Hematopoietic multipotent progenitor cell (in vitro differentiated cells): ENCODE measurements around the gene MLX. TPM values are rescaled to one million over a fixed set of nuclear protein-coding genes. Genes with fewer than 3 reads are reported as not detected.
"Not testable (repeated sequence)": the region's sequence is repeated elsewhere in the genome, so short reads cannot be mapped to it uniquely, and the experiment has no call there.

ENCODE experiments used
- DNase-seq, 3 donors: peaks; one replicate each; pipeline ENCODE4 v3.0.0-alpha.2; 2011 to 2015; ENCODE audit warnings: low read depth in 2 of 3, low spot score in 2 of 3
- total RNA-seq: library from RNA; depleted of rRNA; stranded (reverse); fragments of >200 nt; gene quantifications from one replicate; pipeline ENCODE4 v1.2.3, GENCODE V29; 2012

Gene MLX
- total RNA-seq, 1 donor, result 24.2 TPM

- DNase-seq, result peak in 2 of 3 donors; percentile 90 to 91
Measured at GRCh38 chr17:42536048-42536371, 30.9 kb upstream of the MLX start, which contains the start of gene NAGLU. TSS of gene NAGLU (plus strand) at chr17:42536241. CDS start at chr17:42536273, 32 bp downstream.

- DNase-seq, result peak in 2 of 3 donors; percentile 44 to 59
Measured at GRCh38 chr17:42536372-42537155, 30.3 kb upstream of the MLX start.

GRCh38 chr17:42537156-42537805, 29.6 kb upstream of the MLX start:
- no peak for DNase-seq

GRCh38 chr17:42537826-42538451, 29.0 kb upstream of the MLX start:
- no peak for DNase-seq

GRCh38 chr17:42538482-42538881, 28.4 kb upstream of the MLX start:
- no peak for DNase-seq

- not testable (repeated sequence) for DNase-seq
Measured at GRCh38 chr17:42540558-42540957, 26.3 kb upstream of the MLX start.

- no peak for DNase-seq
Measured at GRCh38 chr17:42541041-42541833, 25.7 kb upstream of the MLX start.

- DNase-seq, result no peak
Measured at GRCh38 chr17:42543190-42544079, 23.5 kb upstream of the MLX start.

GRCh38 chr17:42544874-42545283, 22.0 kb upstream of the MLX start:
- DNase-seq, result no peak

- not testable (repeated sequence) for DNase-seq
Measured at GRCh38 chr17:42545755-42546505, 21.0 kb upstream of the MLX start.

- no peak for DNase-seq
Measured at GRCh38 chr17:42547001-42547461, 19.9 kb upstream of the MLX start.

GRCh38 chr17:42547698-42548069, 19.2 kb upstream of the MLX start:
- DNase-seq, result no peak

GRCh38 chr17:42548070-42548837, 18.6 kb upstream of the MLX start:
- peak in 2 of 3 donors; percentile 73 to 76 for DNase-seq

- no peak for DNase-seq
Measured at GRCh38 chr17:42548993-42549755, 17.7 kb upstream of the MLX start.

- DNase-seq, result not testable (repeated sequence)
Measured at GRCh38 chr17:42552736-42553135, 14.2 kb upstream of the MLX start, which contains the start of gene HSD17B1. TSS of gene HSD17B1 (plus strand) at chr17:42552923. CDS start at chr17:42552934, 11 bp downstream.

GRCh38 chr17:42553161-42553818, 13.6 kb upstream of the MLX start:
- no peak for DNase-seq

- no peak for DNase-seq
Measured at GRCh38 chr17:42553866-42554249, 13.0 kb upstream of the MLX start.
